HS-5 (cell line): ENCODE results near the gene NDRG3.
"Not testable (repeated sequence)": the region's sequence is repeated elsewhere in the genome, so short reads cannot be mapped to it uniquely, and the experiment has no call there.

ENCODE experiments used
- DNase-seq: peaks from one replicate; pipeline ENCODE4 v3.0.0-alpha.2; 2012; ENCODE audit warnings: low read depth

Gene NDRG3

GRCh38 chr20:36644032-36644705 lies 101.7 kb downstream of the NDRG3 start:
- DNase-seq: no peak

- DNase-seq: no peak
Measured at GRCh38 chr20:36642136-36642535, 103.8 kb downstream of the NDRG3 start.

- DNase-seq: no peak
Measured at GRCh38 chr20:36641506-36641843, 104.4 kb downstream of the NDRG3 start.

- not testable (repeated sequence) for DNase-seq
Measured at GRCh38 chr20:36638876-36639400, 107.0 kb downstream of the NDRG3 start.

GRCh38 chr20:36634342-36634741 lies 111.5 kb downstream of the NDRG3 start:
- no peak for DNase-seq

- DNase-seq: no peak
Measured at GRCh38 chr20:36633285-36633772, 112.6 kb downstream of the NDRG3 start.

GRCh38 chr20:36632487-36633284 lies 113.2 kb downstream of the NDRG3 start:
- DNase-seq: no peak

GRCh38 chr20:36632147-36632486 lies 113.8 kb downstream of the NDRG3 start:
- no peak for DNase-seq

- DNase-seq: no peak
Measured at GRCh38 chr20:36631646-36632045, 114.2 kb downstream of the NDRG3 start.

- DNase-seq: no peak
Measured at GRCh38 chr20:36629719-36630681, 115.9 kb downstream of the NDRG3 start.

- DNase-seq: no peak
Measured at GRCh38 chr20:36628076-36628475, 117.8 kb downstream of the NDRG3 start.

GRCh38 chr20:36624944-36625324 lies 121.0 kb downstream of the NDRG3 start:
- no peak for DNase-seq

- no peak for DNase-seq
Measured at GRCh38 chr20:36624068-36624943, 121.6 kb downstream of the NDRG3 start.

GRCh38 chr20:36623444-36623843 lies 122.4 kb downstream of the NDRG3 start:
- DNase-seq: no peak

GRCh38 chr20:36620917-36621316 lies 125.0 kb downstream of the NDRG3 start:
- no peak for DNase-seq

GRCh38 chr20:36614781-36615557 lies 130.9 kb downstream of the NDRG3 start:
- no peak for DNase-seq

- no peak for DNase-seq
Measured at GRCh38 chr20:36613974-36614373, 131.9 kb downstream of the NDRG3 start.

- DNase-seq: no peak
Measured at GRCh38 chr20:36611625-36612024, 134.3 kb downstream of the NDRG3 start.

- DNase-seq: not testable (repeated sequence)
Measured at GRCh38 chr20:36608388-36608728, 137.5 kb downstream of the NDRG3 start.

GRCh38 chr20:36607586-36608387 lies 138.1 kb downstream of the NDRG3 start:
- no peak for DNase-seq
